Dedifferentiated amniotic fluid mesenchymal stem cell (primary cell): ENCODE data around the gene HSP90B1.
A peak's percentile ranks its signal among the peaks of the same experiment; 100 is the strongest.

Experiments
- DNase-seq: peaks from one replicate; pipeline ENCODE4 v3.0.0-alpha.2; 2016; ENCODE audit errors: extremely low spot score

HSP90B1 gene

DNA sequence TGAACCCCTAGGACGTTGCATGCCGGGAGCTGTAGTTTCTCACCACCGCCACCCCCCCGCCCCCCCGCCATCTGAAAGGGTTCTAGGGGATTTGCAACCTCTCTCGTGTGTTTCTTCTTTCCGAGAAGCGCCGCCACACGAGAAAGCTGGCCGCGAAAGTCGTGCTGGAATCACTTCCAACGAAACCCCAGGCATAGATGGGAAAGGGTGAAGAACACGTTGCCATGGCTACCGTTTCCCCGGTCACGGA, 501 bp upstream of the HSP90B1 start:
- DNase-seq, result no peak

DNA sequence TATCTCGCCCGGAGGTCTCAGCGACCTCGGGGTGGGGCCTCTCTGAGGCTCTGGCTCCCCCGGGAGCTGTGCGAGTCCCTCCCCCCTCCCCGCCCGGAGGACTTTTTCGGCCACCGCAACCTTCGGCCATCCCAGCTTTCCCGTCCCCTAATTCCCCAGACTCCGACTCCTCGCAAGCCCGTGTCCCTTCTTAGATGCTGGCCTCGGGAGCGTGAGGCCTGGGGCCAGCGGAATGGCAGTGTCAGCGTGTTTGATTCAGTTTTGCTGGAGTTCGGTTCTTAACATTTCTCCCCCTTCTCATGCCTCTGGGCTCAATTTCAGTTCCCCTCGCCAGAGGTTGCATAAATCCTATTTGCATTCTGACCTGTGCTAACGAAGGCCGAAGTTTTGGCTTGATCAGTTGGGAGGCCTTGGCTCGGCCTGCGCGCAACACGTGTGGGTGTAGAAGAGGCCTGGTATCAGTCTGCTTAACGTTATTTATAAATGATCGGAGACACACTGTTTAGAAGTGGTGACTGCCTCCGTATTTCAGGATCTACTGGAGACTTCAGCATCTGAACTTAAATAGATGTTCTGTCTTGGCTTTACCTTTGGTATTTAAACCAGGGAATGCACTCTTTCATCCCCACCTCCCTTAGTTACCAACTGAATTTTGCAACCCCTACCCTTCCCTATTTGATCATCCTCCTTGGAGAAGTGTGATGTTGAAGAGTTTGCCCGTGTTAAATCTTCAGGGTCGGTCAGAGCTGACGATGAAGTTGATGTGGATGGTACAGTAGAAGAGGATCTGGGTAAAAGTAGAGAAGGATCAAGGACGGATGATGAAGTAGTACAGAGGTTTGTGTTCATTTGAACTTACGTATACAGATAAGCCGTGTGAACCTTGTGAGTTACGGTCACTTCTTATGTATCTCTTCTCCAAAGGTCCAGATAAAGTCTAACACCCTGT, 851 bp downstream of the HSP90B1 start:
- peak; percentile 26 for DNase-seq

DNA sequence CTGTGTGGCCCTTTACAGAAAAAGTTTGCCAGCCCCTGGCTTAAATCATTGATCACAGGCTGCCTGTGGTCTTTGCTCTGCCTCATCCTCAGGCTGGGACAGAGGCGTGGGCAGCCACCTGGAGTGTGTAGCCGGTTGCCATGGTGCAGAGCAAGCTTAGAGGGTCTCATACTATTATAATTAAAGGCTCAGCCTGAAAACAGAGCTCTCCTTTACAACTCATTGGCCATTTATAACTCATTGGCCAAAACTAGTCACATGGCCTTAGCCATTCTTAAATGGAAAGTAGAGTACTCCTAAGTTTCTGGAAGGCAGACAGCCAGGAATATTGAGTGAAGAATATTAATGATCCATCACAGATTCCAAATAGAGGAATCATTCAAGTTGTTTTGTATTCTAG, 3.0 kb downstream of the HSP90B1 start:
- no peak for DNase-seq

DNA sequence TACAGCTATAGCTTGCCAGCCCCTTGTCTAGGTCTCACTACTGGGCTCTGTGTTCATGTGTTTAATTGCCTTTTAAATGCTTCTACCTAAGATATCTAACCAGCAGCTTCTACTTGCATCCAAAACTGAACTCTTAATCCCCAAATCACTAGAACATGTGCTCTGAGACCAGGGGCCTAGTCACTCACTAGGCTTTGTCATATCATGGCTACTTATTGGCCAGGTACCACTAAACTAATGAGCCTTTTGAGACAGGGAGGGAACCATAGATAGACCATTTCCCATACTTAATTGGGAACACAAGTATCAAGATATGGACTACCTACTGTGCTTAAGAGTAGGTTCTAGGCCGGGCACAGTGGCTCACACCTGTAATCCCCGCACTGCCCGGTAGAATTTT, 6.5 kb downstream of the HSP90B1 start:
- no peak for DNase-seq

DNA sequence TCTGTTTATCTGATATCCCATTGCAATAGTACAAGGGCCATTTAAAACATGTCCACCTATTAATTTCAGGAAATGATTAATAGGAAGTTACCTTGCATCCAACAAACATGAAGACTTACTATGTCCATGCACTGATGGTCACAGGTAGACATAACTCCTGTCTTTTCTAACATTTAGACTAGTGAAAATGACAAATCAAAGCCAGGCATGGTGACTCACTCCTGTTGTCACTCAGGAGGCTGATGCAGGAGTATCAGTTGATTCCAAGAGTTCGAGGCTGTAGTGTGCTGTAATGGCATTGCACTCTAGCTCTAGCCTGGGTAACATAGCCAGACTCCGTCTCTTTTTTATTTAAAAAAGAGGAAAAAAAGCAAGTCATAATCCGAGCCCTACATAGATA, 14.8 kb downstream of the HSP90B1 start:
- no peak for DNase-seq

DNA sequence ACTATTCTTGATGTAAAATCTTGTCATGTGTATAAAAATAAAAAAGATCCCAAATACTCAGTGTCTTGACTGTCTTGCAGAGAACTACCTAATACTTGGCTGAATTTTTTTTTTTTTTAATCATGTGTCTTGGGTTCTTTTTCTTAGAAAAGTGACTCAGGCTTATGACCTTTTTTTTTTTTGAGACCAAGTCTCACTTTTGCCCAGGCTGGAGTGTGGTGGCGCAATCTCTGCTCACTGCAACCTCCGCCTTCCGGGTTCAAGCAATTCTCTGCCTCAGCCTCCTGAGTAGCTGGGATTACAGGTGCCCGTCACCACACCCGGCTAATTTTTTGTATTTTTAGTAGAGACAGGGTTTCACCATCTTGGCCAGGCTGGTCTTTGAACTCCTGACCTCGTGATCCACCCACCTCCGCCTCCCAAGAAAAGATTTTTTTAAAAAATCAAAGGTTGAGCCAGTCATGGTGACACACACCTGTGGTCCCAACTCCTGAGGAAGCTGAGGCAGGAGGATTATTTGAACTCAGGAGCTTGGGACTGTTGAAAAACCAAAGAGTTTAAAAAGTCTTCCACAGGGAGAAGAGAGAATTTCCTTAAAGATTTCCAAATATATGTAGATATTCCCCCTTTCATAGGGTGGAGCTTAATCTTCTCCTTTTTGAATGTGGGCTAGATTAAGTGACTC, 17.8 kb downstream of the HSP90B1 start:
- DNase-seq, result no peak

DNA sequence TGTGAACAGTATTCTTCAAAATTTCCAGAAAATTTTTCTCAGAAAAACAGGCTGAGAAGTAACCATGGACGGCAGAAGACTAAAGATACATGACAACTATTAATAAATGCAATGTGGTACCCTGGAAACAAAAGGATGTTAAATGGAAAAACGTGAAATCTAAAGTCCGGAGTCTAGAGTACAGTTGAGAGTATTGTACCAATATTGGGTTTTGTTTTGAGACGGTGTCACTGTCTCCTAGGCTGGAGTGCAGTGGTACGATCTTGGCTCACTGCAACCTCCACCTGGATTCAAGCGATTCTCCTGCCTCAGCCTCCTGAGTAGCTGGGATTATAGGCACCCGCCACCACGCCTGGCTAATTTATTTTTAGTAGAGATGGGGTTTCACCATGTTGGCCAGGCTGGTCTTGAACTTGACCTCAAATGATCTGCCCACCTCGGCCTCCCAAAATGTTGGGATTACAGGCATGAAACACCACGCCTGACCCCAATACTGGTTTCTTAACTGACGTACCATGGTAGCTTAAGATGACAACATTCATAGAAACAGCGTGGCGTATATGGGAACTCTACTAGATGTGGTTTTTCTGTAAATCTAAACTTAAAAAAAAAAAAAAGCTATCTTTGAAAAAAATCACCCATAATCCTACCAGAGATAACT, 18.7 kb downstream of the HSP90B1 start:
- DNase-seq, result no peak

DNA sequence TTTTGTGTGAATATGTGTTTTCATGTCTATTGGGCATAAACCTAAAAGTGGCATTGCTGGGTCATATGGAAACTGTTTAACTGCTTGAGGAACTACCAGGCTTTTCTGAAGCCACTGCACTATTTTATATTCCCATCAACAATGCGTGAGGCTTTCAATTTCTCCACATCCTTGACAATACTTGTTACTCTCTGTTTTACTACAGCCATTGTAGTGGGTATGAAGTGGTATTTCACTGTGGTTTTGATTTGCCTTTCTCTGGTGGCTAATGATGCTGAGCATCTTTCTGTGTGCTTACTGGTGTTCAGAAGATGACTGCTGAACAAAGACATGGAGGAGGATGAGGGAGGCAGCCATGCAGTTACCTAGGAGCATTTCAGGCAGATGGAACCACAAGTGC, 22.3 kb downstream of the HSP90B1 start:
- no peak for DNase-seq

DNA sequence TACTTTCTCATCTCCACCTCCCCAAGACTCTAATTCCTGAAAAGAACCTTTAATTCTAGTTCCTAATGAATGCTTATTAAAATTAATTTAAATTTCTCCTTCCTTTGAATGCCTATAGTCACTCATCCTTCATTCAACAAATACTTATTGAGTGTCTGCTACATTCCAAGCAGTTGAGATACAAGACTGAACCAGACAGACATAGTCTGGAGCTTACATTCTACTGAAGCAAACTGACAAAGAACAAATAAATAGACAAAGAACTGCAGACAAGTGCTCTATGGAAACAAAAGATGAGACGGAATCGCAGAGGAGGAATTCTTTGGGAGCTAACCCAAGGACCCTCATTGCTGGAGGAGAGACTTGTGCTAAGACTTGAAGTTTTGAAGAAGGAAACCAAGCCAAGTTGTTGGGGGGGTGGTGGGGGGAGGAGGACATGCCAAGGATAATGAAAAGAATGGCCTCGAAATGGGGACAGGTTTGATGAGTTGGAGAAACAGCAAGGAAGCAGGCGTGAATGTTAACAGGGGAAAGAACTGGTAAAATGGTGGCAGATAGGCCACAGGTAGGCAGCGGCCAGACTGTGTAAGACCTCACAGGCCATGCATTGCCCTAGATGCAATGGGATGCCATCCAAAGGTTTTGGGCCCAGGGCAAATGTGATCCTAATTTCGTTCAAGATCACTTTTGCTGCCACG, 25.8 kb downstream of the HSP90B1 start:
- no peak for DNase-seq

DNA sequence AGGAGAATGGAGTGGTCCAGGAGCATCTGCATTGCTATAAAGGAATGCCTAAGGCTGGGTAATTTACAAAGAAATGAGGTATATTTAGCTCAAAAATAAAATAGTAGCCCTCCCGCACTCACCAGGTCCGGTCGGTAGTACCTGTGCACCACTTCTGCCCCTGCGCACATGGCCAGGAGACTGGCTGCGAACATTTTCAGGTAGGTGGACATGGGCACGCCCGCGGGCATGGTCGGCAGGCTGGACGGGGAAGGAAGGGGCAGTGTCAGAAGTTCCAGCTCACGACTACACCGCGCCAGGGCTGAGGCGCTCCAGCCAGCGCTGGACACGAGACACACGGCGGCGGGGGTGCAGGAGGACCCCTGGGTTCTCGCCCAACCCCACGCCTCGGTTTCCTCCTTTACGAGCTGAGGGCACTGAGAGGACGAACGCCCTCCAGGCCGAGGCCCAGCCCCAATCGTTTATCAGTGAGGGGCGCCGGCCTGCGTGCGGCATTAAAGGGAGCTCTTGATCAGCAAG, 26.4 kb downstream of the HSP90B1 start:
- DNase-seq, result no peak

DNA sequence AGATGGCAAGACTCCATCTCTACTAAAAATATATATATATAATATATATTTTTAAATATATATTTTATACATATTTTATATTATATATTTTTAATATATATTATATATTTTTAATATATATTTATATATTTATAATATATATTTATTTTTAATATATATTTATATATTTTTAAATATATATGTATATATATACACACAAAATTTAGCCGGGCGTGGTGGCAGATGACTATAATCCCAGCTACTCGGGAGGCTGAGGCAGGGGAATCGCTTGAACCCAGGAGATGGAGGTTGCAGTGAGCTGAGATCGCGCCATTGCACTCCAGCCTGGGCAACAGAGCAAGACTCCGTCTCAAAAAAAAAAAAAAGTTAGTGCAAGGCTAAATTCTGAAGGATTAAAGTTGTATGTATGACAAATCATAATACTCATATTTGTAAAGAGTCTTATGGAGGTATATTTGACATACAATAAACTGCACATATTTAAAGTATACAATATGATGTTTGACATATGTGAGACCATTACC, 27.7 kb downstream of the HSP90B1 start:
- no peak for DNase-seq

DNA sequence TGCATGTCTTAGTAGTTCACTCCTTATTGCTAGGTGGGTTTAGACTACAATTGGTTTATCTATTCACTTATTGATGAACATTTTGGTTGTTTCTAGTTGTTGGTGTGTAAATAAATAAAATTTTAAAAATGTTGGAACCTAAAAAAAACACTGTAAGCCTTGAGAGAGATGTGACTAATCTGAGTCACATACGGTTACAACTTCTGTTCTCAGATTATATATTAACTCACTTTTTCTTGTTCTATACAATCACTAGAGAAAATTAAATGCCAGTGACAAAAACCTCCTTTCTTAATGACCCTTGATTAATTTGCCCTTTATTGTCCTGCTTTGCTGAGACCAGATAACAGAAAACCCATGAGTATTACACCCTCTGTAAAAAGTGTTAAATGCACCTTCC, 28.4 kb downstream of the HSP90B1 start:
- DNase-seq, result no peak

DNA sequence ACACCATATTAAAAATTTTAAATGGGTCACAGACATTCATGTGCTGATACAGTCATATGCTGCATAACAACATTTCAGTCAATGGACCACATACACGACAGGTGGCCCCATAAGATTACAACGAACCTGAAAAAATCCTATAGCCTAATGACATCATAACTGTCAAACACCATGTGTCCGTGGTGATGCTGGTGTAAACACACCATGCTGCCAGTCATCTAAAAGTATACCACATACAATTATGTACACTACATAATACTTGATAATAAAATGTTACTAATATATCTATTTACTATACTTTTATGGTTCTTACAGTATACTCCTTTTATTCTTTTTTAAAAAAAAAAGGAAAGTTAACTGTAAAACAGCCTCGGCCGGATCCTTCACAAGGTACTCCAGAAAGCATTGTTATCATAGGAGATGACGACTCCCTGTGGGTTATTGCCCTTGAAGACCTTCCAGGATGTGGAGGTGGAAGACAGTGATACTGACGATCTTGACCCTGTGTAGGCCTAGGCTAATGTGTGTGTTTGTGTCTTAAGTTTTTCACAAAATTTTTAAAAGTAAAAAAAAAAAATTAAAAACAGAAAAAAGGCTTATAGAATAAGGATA, 30.5 kb downstream of the HSP90B1 start:
- no peak for DNase-seq

DNA sequence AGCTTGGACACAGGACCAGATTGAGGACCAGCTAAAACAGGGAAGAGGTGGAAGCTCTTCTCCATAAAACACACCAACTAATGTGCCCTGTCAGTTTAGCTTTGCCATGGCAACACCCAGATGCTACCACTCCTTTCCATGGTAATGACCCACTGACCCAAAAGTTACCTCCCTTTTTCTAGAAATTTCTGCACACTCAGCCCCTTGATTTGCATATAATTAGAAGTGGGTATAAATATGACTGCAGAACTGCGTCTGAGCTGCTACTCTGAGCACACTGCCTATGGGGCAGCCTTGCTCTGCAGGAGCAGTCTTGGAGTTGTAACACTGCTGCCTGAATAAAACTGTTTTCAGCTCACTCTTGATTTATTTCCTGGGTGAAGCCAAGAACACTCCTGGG, 32.3 kb downstream of the HSP90B1 start:
- DNase-seq, result no peak

DNA sequence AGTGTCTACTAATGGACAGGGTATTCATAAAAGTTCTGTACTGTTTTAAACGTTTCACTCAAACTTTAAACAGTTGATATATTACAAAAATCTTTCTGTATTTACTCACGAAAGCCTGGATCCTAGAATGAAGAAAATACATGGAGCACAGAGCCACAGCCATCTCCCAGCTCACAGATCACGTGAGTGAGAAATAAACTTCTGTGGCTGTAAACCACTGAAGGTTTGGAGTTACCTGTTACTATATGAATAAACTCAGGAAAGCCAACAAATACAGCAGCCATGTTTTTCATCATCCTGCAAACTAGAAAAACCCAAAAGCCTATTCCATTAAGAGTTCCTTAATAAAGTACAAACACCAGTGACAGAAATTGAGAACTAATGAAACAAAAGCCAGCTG, 34.6 kb downstream of the HSP90B1 start:
- no peak for DNase-seq

DNA sequence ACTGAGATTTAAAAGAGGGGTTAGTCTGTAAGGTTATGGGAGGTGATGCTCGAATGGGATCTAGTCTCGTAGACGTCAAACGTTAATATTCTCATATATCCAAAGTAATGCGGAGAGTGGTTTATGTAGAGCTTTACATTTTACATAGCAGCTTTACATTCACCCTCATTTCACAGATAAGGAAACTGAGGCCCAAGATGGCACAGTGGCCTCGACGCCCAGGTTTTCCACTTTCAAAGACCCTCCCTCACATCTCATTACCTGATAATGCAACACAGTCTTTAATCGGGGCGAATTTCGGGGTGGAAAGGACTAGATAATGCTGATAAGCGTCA, 35.0 kb downstream of the HSP90B1 start:
- no peak for DNase-seq

DNA sequence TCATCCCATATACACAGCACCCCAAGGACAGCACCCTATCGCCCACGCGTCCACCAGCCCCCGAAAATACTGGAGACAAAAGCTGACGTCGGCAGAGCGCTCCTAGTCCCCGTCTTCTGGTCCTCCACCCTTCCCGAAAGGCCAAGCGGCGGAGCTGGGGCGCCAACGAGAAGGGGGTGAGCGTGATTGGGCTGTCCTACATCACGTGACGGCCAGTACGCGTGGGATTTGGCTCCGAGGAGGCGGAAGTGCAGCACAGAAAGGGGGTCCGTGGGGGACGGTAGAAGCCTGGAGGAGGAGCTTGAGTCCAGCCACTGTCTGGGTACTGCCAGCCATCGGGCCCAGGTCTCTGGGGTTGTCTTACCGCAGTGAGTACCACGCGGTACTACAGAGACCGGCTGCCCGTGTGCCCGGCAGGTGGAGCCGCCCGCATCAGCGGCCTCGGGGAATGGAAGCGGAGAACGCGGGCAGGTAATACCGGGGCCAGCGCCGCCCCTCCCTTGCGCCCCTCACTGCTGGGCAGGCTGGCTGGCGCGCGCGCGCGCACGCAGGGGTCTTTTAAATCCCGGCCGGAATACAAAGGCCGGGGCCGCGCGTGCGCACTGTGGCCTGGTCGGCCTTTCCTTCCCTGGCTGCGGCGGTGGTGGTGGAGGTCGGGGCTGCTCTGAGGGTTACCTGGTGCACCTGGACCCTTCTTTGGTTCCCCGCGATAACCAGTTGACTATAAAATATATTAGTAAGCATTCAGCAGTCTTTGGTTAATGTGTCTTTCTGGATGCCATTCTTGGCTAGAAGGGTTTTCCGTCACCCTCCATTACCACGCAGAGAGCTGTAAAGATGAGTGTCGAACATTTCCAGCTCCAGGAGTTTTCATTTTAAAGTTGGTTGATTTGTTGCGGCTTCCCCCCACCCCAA, 35.6 kb downstream of the HSP90B1 start, which contains the start of gene TDG:
TDG (plus strand) TSS at position 283 of the 915 bp plus-strand sequence; CDS start at position 449, 166 bp downstream.
- peak; percentile 99 for DNase-seq

DNA sequence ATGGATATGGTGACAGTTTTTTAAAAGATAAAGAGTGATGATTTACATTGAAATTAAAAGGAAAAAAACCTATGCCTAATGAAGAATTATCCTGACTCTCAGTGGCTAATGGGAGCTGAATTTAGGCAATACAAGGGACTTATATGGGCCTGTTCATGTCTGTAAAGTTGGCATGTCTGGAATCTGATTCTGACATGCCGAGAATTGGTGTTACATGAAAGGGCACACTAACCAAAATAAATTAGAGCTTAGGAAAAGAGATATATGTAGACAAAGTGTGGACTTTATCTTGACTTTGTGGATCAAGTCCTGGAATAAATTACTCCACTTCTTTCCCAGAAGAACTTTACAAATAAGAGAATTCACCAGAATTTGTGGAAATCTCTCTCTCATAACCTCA, 36.5 kb downstream of the HSP90B1 start:
- no peak for DNase-seq

DNA sequence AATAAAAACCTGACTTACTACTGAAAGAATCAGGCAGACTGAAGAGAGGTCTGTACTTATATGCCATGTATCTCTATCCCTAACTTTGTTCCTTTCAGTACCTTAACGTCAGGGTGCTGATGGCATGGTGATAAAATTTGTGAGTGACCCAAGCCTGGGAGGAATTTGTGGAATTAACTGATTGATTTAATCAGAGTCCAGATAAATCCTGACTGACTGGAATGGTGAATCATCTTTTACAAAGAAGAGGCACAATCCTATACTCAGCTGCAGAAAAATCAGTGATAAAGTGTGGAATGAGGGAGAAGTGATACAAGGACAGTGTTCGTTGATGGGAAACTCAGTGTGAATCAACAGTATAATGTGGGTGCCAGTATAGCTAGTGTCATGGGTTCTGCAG, 39.2 kb downstream of the HSP90B1 start:
- DNase-seq, result no peak

DNA sequence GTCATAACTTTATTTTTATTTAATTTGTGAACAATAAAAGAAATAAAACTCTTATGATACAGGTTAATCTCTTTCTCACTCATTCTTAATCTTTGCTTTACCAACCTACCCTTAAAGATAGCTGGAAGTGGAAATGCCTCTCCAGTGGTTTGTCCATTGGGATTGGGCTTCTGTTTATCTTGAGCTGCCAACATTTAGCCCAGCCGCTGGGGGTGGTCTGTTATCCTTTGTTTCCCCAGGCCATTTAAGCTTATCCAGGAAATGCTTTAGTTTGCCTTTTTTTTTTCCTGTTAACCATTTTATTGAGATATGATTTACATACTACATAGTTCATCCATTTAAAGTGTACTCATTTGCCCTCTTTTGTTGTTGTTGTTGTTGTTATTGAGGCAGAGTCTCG, 43.7 kb downstream of the HSP90B1 start:
- no peak for DNase-seq
